Stimulated activated CD4-positive, alpha-beta T cell treated with anti-CD3 and anti-CD28 coated beads, Interleukin-1b, Interleukin-23, amount 100 ng/mL, for 24 hours (primary cell): Measurements from ENCODE around the gene BCAT1.
"Not testable (repeated sequence)": the region's sequence is repeated elsewhere in the genome, so short reads cannot be mapped to it uniquely, and the experiment has no call there.

Source experiments
- DNase-seq, 4 experiments: peaks; one replicate each; pipeline ENCODE4 v3.0.0-alpha.2; 2020; ENCODE audit warnings: low read depth in 4 of 4, low spot score in 1 of 4

Gene BCAT1

GRCh38 chr12:24928533-24929306 is 20.2 kb downstream of the BCAT1 start:
- not testable (repeated sequence) for DNase-seq

DNA sequence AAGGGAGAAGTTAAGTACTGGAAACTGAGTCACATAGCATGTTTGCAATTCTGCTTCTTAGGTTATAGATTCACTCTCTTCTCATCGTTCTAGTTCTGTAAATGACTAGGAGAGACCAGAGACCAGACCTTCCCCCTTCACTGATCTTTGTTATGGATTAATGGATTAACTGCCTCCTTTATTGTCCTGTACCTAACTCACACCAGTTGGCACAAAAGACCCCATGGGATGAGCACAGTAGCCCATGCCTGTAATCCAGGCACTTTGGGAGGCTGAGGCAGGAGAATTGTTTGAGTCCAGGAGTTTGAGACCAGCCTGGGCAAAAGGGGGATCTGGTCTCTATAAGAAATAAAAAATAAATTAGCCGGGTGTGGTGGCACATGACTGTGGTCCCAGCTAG is 20.8 kb downstream of the BCAT1 start:
- no peak for DNase-seq

DNA sequence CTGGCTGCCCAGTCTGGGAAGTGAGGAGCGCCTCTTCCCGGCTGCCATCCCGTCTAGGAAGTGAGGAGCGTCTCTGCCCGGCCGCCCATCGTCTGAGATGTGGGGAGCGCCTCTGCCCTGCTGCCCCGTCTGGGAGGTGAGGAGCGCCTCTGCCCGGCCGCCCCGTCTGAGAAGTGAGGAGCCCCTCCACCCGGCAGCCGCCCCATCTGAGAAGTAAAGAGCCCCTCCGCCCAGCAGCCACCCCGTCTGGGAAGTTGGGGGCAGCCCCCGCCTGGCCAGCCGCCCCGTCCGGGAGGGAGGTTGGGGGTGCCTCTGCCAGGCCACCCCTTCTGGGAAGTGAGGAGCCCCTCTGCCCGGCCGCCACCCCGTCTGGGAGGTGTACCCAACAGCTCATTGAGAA is 22.8 kb downstream of the BCAT1 start:
- not testable (repeated sequence) for DNase-seq

DNA sequence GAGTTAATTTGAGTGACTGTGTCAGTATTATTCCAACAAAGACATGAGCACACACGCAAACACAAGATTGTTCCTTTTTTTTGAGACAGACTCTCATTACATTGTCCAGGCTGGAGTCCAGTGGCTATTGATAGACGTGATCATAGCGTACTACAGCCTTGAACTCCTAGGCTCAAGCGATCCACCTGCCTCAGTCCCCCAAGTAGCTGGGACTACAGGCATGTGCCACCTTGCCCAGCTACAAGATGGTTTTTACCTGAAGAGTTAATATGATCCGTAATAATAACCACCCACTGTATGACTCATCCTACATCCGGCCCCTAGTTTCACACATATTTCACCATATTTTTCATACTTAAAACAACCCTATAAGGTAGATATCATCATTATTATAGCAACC is 26.8 kb downstream of the BCAT1 start:
- no peak for DNase-seq

DNA sequence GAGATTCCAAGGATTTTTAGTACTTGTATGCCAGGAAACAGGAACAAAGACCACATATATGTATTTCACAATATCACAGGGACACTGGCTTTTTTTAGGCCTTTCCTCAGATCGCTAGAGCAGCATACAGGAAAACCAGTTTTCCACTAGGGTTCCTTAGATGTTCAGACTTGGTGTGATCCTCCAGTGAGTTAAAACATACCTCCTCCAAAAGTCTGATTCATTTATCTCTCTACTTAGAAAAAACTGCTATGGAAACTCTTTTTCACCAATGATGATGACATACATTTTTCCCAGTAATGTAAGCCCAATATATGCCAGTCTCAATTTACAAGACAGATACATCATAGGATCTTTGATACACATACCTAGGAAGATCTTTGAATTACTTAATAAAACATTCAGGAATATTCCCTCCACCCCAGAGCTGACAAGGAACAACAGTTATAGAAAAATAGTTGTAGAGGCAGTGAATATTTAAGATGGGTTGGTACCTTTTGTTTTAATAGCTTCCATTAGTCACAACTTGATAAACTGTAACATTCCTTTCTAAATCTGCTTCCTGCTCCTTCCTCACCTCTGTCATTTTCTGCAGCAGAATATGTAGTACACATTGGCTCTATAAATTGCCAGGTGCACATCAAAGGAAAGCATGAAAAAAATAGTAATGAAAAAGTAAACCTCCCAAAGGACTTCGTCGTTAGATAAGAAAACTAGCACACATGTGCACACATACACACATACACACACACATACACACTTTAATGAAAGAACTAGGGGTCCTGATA is 27.5 kb downstream of the BCAT1 start:
- no peak for DNase-seq

GRCh38 chr12:24920141-24920540 is 28.8 kb downstream of the BCAT1 start:
- DNase-seq = no peak

- DNase-seq = peak in 1 of 4 experiments; percentile 38
These were observed 29.4 kb downstream of the BCAT1 start for GRCh38 chr12:24919346-24920001.

DNA sequence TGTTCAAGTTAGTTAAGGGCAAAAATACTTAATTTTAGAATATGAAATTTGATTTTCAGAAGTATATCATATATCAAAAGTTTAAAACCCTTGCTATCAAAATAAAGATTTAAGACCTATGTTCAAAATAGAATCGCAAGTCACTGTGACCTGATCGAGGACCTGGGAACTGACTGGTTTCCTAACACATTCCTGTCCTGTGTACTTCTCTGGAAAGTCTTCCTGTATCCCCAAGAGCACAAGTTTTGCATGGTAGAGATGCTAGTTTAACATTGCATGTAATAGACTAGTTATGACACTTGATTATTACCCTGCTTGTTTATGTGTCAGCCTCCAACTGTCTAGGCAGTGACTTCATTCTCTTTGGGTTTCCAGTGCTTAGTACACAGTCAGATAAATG is 30.3 kb downstream of the BCAT1 start:
- no peak for DNase-seq

DNA sequence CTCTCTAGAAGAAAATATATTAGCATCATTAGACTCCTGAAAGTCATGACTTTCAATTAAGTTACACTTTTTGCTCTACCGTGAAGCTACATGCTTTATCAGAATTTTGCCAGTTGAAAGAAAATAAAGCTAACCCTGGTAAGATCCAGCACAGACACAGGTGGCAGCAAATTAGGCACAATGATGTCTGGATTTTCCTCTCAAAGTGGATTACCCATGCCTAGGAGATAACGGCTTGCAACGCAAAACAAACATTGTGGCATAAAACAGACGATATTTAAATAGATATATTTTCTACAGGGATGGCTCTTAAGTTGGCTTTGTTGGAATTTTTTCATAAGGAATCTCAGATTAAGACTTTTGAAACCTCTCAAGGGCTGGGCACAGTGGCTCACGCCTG is 33.4 kb downstream of the BCAT1 start:
- DNase-seq = no peak

- no peak for DNase-seq
These were observed 34.9 kb downstream of the BCAT1 start for GRCh38 chr12:24913953-24914352.

GRCh38 chr12:24913130-24913529 is 35.8 kb downstream of the BCAT1 start:
- no peak for DNase-seq

GRCh38 chr12:24911271-24911791 is 37.6 kb downstream of the BCAT1 start:
- no peak for DNase-seq

DNA sequence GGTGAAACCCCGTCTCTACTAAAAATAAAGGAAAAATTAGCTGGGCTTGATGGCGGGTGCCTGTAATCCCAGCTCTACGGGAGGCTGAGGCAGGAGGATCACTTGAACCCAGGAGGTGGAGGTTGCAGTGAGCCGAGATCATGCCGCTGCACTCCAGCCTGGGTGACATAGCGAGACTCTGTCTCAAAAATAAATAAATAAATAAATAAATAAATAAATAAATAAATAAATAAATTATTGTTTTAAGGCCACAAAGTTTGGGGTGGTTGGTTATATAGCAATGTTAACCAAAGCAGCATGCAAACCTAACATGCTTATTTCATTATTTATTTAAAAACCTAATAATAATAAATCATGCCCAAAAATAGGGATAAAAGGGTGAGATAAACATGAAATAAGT is 38.7 kb downstream of the BCAT1 start:
- DNase-seq = not testable (repeated sequence)

- DNase-seq = no peak
These were observed 39.2 kb downstream of the BCAT1 start for GRCh38 chr12:24909667-24910066.

- no peak for DNase-seq
These were observed 41.4 kb downstream of the BCAT1 start for GRCh38 chr12:24907464-24907863.

- DNase-seq = no peak
These were observed 42.8 kb downstream of the BCAT1 start for GRCh38 chr12:24906141-24906540.

DNA sequence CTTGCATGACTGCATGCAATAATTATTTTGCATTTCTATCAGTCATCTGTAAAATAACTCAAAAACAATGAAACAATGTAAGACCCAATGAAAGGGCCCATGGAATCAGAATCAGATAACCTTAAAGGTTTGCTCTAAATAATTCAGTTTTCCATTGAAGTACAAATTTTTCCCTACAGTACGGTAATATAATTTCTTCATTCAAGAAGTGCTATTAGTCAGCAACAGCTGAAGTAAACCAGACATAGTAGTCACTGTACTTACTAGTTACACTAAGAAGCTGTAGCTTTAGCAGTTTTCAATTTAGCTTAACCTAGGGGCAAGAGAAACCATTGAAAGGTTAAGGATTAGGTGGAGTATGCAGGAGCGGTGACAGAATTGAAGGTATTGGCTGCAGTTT is 43.5 kb downstream of the BCAT1 start:
- DNase-seq = no peak

DNA sequence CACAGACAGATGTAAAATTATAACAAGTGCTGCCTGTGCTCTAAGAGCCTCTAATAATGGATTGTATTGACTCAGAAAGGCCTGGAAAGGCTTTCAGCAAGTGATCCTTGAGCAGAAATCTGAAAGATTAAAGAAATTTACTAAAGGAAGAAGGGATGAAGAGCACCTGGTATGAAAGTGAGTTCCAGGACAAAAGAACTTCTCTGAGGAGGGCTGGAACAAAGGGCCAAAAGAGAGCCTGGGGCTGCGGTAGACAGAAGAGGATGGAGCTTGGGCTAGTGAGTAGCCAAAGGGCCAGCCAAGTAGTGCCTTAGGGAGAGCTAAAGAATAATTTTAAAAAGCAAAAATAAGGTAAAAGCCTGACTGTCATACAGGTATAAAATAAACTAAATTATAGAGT is 44.0 kb downstream of the BCAT1 start:
- DNase-seq = no peak

DNA sequence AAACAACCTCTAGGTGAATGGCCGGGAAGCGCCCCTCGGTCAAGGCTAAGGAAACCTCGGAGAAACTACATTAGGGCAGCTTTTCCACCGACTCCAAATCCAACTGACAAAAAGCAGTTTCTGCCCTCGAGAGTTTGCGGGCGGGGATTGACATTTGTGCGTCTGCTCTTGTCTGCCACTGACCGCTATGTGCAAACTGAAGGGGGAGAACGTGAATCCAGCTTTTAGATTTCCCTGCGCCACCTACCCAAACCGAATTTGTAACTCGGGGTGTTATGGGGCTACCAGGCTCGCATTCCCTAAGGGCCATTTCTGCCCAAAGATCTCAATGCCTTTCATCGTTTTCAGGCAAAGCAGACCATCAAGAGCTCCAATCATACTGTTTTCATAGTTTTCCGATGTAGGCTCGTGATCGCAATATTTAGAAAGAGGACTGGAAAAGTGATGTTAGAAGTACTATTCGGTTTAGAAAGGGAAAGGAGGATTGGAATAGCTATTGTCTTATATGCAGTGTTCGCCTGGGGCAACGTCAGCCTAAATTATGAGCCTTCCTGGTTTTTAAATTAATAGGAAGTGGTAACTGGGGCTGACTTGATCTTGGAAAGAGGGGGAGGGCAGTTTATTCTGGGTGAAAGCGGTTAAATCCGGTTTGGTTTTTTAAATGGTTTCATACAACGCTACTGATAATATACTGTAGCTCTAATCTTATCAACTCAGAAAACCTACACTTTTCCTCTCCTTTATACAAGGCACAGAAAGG is 45.4 kb downstream of the BCAT1 start:
- no peak for DNase-seq

DNA sequence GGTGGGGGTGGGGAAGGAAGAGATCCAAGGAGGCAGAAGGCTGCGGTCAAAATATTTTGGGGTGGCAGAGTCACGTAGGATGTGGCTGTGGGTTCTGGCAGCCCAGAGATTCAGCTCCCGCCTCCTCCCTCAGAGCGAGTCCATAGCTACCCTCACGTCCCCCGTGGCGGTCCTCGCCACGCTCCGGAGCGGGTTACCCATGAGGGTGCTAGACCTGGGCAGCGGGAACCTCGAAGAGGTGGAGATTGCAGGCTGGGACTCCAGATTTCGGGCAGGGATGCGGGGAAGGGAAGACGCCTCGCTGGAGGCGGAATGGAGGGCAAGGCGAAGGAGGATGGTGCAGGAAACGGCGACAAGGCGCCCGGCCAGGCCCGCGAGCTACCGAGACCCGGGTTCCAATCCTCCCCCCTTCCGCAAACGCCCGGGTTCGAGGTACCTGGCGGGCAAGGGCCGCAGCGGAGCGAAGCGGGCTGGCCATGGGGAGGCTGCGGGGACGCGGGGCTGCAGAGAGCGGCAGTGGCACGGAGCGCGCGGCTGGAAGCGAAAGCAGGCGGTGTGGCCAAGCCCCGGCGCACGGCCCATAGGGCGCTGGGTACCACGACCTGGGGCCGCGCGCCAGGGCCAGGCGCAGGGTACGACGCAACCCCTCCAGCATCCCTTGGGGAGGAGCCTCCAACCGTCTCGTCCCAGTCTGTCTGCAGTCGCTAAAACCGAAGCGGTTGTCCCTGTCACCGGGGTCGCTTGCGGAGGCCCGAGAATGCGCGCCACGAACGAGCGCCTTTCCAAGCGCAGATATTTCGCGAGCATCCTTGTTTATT is 46.2 kb downstream of the BCAT1 start:
- peak in 1 of 4 experiments; percentile 7 for DNase-seq
